ENCODE measurements around the gene TALDO1. TPM values are rescaled to one million over a fixed set of nuclear protein-coding genes. Genes with fewer than 3 reads are reported as not detected.

TALDO1 gene
- total and polyA plus RNA-seq, 4 donors, result 72.5 to 181 (median 128) TPM

DNA sequence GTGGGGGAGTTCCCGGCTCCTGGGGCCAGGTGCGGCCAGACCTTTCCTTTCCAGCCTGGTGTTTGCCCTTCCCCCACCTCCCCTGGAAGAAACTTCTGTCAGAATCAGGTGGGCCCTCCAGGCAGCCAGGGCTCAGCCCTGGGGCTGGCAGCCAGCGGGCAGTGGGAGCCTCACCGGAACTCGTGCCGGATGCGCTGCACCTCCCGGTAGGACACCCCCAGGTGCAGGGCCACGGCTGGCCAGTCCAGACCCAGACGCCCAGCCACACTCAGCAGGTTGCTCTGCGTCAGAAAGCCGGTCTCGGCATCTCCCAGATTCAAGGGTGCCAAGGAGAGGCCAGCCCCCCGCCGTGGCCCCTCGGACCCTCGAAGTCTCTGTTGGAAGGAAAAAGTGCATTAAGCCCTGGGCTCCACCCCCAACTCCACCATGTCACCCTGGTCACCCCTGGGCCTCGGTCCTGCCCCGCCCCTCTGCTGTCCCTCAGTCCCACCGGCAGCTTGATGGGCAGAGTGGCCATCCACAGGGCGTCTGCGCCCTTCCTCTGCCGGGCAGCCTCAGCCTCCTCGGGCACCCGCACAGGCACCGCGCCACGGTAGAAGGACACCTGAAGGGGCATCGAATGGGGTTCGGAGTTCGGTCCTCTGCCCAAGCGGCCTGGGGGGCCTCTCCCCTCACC, 52.5 kb downstream of the TALDO1 start:
- WGBS, result 96% methylated on average over 32 of the region's 32 CpGs
- Histone ChIP-seq H3K36me3 (ENCODE audit: control insufficient read depth in 4 of 4, insufficient read depth in 3 of 4, low read depth in 1 of 4, low read length in 3 of 4) (peaks cover 0 to 5% (median 2%) of the 10 kb centered on the region in 4 donors), H3K27ac (ENCODE audit: low read depth in 1 of 2, low read length in 2 of 2) (no peak overlapping the region), H3K4me1 (ENCODE audit: control insufficient read depth in 4 of 4, insufficient read depth in 4 of 4, low read length in 3 of 4) (peaks cover 18 to 40% (median 27%) of the 10 kb centered on the region in 4 donors), H3K27me3 (ENCODE audit: control insufficient read depth in 4 of 4, insufficient read depth in 4 of 4, low read length in 3 of 4) (no peaks in the 10 kb centered on the region), H3K4me3 (ENCODE audit: low read depth in 1 of 3, low read length in 3 of 3) (no peak overlapping the region), H3K9ac (ENCODE audit: low read depth in 1 of 2, low read length in 2 of 2) (no peak overlapping the region), H3K9me3 (ENCODE audit: control insufficient read depth in 4 of 4, low read length in 3 of 4) (no peaks in the 10 kb centered on the region)
- DNase-seq (ENCODE audit: low spot score), result no peak
- TF ChIP-seq FOXA2 (IDR thresholded peaks at IDR 0.05), result no peak
- no peak for TF ChIP-seq HNF4A (conservative IDR thresholded peaks at IDR 0.05)
- no peak for TF ChIP-seq RXRA (IDR thresholded peaks at IDR 0.05)
- TF ChIP-seq RAD21 (IDR thresholded peaks at IDR 0.05), result no peak
- TF ChIP-seq, protein P1, sequence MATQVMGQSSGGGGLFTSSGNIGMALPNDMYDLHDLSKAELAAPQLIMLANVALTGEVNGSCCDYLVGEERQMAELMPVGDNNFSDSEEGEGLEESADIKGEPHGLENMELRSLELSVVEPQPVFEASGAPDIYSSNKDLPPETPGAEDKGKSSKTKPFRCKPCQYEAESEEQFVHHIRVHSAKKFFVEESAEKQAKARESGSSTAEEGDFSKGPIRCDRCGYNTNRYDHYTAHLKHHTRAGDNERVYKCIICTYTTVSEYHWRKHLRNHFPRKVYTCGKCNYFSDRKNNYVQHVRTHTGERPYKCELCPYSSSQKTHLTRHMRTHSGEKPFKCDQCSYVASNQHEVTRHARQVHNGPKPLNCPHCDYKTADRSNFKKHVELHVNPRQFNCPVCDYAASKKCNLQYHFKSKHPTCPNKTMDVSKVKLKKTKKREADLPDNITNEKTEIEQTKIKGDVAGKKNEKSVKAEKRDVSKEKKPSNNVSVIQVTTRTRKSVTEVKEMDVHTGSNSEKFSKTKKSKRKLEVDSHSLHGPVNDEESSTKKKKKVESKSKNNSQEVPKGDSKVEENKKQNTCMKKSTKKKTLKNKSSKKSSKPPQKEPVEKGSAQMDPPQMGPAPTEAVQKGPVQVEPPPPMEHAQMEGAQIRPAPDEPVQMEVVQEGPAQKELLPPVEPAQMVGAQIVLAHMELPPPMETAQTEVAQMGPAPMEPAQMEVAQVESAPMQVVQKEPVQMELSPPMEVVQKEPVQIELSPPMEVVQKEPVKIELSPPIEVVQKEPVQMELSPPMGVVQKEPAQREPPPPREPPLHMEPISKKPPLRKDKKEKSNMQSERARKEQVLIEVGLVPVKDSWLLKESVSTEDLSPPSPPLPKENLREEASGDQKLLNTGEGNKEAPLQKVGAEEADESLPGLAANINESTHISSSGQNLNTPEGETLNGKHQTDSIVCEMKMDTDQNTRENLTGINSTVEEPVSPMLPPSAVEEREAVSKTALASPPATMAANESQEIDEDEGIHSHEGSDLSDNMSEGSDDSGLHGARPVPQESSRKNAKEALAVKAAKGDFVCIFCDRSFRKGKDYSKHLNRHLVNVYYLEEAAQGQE (IDR thresholded peaks at IDR 0.05), result no peak
- no peak for TF ChIP-seq YY1 (IDR thresholded peaks at IDR 0.05)
- TF ChIP-seq, protein P2, sequence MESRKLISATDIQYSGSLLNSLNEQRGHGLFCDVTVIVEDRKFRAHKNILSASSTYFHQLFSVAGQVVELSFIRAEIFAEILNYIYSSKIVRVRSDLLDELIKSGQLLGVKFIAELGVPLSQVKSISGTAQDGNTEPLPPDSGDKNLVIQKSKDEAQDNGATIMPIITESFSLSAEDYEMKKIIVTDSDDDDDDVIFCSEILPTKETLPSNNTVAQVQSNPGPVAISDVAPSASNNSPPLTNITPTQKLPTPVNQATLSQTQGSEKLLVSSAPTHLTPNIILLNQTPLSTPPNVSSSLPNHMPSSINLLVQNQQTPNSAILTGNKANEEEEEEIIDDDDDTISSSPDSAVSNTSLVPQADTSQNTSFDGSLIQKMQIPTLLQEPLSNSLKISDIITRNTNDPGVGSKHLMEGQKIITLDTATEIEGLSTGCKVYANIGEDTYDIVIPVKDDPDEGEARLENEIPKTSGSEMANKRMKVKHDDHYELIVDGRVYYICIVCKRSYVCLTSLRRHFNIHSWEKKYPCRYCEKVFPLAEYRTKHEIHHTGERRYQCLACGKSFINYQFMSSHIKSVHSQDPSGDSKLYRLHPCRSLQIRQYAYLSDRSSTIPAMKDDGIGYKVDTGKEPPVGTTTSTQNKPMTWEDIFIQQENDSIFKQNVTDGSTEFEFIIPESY (IDR thresholded peaks at IDR 0.05), result no peak
- TF ChIP-seq, protein P3, sequence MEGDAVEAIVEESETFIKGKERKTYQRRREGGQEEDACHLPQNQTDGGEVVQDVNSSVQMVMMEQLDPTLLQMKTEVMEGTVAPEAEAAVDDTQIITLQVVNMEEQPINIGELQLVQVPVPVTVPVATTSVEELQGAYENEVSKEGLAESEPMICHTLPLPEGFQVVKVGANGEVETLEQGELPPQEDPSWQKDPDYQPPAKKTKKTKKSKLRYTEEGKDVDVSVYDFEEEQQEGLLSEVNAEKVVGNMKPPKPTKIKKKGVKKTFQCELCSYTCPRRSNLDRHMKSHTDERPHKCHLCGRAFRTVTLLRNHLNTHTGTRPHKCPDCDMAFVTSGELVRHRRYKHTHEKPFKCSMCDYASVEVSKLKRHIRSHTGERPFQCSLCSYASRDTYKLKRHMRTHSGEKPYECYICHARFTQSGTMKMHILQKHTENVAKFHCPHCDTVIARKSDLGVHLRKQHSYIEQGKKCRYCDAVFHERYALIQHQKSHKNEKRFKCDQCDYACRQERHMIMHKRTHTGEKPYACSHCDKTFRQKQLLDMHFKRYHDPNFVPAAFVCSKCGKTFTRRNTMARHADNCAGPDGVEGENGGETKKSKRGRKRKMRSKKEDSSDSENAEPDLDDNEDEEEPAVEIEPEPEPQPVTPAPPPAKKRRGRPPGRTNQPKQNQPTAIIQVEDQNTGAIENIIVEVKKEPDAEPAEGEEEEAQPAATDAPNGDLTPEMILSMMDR (IDR thresholded peaks at IDR 0.05; ENCODE audit: low read depth, low read length, missing input control), result no peak

DNA sequence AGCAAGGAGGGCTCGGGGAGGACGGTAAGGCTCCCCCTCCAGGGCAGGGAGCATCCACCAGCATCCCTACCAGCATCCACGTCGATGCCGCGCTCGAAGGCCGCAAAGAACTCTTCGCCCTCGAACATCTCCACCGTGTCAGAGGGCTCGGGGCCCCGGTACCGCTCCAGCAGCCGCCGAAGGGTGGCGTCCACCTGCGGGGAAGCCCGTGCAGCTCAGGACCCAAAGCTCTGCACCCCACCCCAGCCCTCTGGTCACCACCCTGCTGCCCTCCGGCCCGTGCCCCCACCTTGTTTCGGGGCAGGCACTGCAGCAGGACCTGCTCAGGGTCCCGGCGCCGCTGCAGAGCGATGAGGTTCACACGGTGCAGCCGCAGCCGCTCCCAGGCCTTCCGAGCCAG, 53.2 kb downstream of the TALDO1 start:
- WGBS, result 97% methylated on average over 30 of the region's 30 CpGs
- Histone ChIP-seq H3K9ac (ENCODE audit: low read depth in 1 of 2, low read length in 2 of 2) (no peak overlapping the region), H3K4me1 (ENCODE audit: control insufficient read depth in 4 of 4, insufficient read depth in 4 of 4, low read length in 3 of 4) (peaks cover 17 to 38% (median 29%) of the 10 kb centered on the region in 4 donors), H3K27ac (ENCODE audit: low read depth in 1 of 2, low read length in 2 of 2) (no peak overlapping the region), H3K4me3 (ENCODE audit: low read depth in 1 of 3, low read length in 3 of 3) (no peak overlapping the region), H3K9me3 (ENCODE audit: control insufficient read depth in 4 of 4, low read length in 3 of 4) (no peaks in the 10 kb centered on the region), H3K36me3 (ENCODE audit: control insufficient read depth in 4 of 4, insufficient read depth in 3 of 4, low read depth in 1 of 4, low read length in 3 of 4) (peaks cover 0 to 5% (median 1%) of the 10 kb centered on the region in 4 donors), H3K27me3 (ENCODE audit: control insufficient read depth in 4 of 4, insufficient read depth in 4 of 4, low read length in 3 of 4) (no peaks in the 10 kb centered on the region)
- no peak for DNase-seq (ENCODE audit: low spot score)
- TF ChIP-seq HNF4G (IDR thresholded peaks at IDR 0.05), result no peak
- TF ChIP-seq JUND (IDR thresholded peaks at IDR 0.05), result no peak
- TF ChIP-seq EGR1 (IDR thresholded peaks at IDR 0.05; ENCODE audit: low read depth in 2 of 2), result no peak
- no peak for TF ChIP-seq HNF4A (conservative IDR thresholded peaks at IDR 0.05)
- no peak for TF ChIP-seq FOXA2 (IDR thresholded peaks at IDR 0.05)
- TF ChIP-seq, protein P4, sequence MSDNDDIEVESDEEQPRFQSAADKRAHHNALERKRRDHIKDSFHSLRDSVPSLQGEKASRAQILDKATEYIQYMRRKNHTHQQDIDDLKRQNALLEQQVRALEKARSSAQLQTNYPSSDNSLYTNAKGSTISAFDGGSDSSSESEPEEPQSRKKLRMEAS (IDR thresholded peaks at IDR 0.05), result no peak
- TF ChIP-seq RXRA (IDR thresholded peaks at IDR 0.05), result no peak
- no peak for TF ChIP-seq SP1 (IDR thresholded peaks at IDR 0.05)
